ENCODE data around the gene RAB3IL1. TPM values are rescaled to one million over a fixed set of nuclear protein-coding genes. Genes with fewer than 3 reads are reported as not detected.

The RAB3IL1 gene
- total and polyA plus RNA-seq, 4 donors, result 2.1 to 41.6 (median 5.4) TPM

- TF ChIP-seq CTCF (IDR thresholded peaks at IDR 0.05; ENCODE audit: low read depth, low read length, missing input control) (no peak), RAD21 (IDR thresholded peaks at IDR 0.05) (no peak), GABPA (IDR thresholded peaks at IDR 0.05 in 1 of 2, conservative IDR thresholded peaks at IDR 0.05 in 1 of 2) (no peak), YY1 (IDR thresholded peaks at IDR 0.05) (no peak), FOXA1 (IDR thresholded peaks at IDR 0.05) (no peak), MAX (IDR thresholded peaks at IDR 0.05) (no peak)
Observed at GRCh38 chr11:61862714-61863547, 54.4 kb downstream of the RAB3IL1 start (continued).

- H3K9me3 ChIP-seq (ENCODE audit: control insufficient read depth in 4 of 4, low read length in 3 of 4), result no peaks in the 10 kb centered on the region
- H3K27me3 ChIP-seq (ENCODE audit: control insufficient read depth in 4 of 4, insufficient read depth in 4 of 4, low read length in 3 of 4), result no peaks in the 10 kb centered on the region
- TF ChIP-seq CTCF (IDR thresholded peaks at IDR 0.05; ENCODE audit: low read depth, low read length, missing input control) (no peak), MAX (IDR thresholded peaks at IDR 0.05) (no peak), FOXA1 (IDR thresholded peaks at IDR 0.05) (no peak), RXRA (IDR thresholded peaks at IDR 0.05) (no peak), RAD21 (IDR thresholded peaks at IDR 0.05) (no peak), EGR1 (IDR thresholded peaks at IDR 0.05; ENCODE audit: low read depth in 2 of 2) (no peak), HNF4G (IDR thresholded peaks at IDR 0.05) (no peak), REST (IDR thresholded peaks at IDR 0.05) (no peak), SP1 (IDR thresholded peaks at IDR 0.05) (no peak), ATF3 (IDR thresholded peaks at IDR 0.05) (no peak), FOXA2 (IDR thresholded peaks at IDR 0.05) (no peak), HNF4A (conservative IDR thresholded peaks at IDR 0.05) (no peak), TAF1 (conservative IDR thresholded peaks at IDR 0.05) (no peak)
- peaks cover 5 to 44% (median 13%) of the 10 kb centered on the region in 4 donors for H3K36me3 ChIP-seq (ENCODE audit: control insufficient read depth in 4 of 4, insufficient read depth in 3 of 4, low read depth in 1 of 4, low read length in 3 of 4)
- H3K27ac ChIP-seq (ENCODE audit: low read depth in 1 of 2, low read length in 2 of 2), result no peak overlapping the region
- no peak for DNase-seq (ENCODE audit: low spot score)
- WGBS, result 76% methylated on average over 9 of the region's 9 CpGs
- H3K4me1 ChIP-seq (ENCODE audit: control insufficient read depth in 4 of 4, insufficient read depth in 4 of 4, low read length in 3 of 4), result no peaks in the 10 kb centered on the region
- no peak overlapping the region for H3K9ac ChIP-seq (ENCODE audit: low read depth in 1 of 2, low read length in 2 of 2)
- no peak overlapping the region for H3K4me3 ChIP-seq (ENCODE audit: low read depth in 1 of 3, low read length in 3 of 3)
Observed at GRCh38 chr11:61861634-61862033, 55.7 kb downstream of the RAB3IL1 start.
